Epithelial cell of prostate (primary cell): Measurements from ENCODE around the gene DNAJC22.
A peak's percentile ranks its signal among the peaks of the same experiment; 100 is the strongest.
"Not testable (repeated sequence)": the region's sequence is repeated elsewhere in the genome, so short reads cannot be mapped to it uniquely, and the experiment has no call there.

Experiments used
- DNase-seq: peaks from one replicate; pipeline ENCODE4 v3.0.0-alpha.2; 2011; ENCODE audit warnings: low read depth, low spot score
- H3K27ac ChIP-seq: fragments of 450-650 bp; 2 replicates; pipeline ENCODE4 v1.5.1; 2017; ENCODE audit warnings: mild to moderate bottlenecking

The DNAJC22 gene

DNA sequence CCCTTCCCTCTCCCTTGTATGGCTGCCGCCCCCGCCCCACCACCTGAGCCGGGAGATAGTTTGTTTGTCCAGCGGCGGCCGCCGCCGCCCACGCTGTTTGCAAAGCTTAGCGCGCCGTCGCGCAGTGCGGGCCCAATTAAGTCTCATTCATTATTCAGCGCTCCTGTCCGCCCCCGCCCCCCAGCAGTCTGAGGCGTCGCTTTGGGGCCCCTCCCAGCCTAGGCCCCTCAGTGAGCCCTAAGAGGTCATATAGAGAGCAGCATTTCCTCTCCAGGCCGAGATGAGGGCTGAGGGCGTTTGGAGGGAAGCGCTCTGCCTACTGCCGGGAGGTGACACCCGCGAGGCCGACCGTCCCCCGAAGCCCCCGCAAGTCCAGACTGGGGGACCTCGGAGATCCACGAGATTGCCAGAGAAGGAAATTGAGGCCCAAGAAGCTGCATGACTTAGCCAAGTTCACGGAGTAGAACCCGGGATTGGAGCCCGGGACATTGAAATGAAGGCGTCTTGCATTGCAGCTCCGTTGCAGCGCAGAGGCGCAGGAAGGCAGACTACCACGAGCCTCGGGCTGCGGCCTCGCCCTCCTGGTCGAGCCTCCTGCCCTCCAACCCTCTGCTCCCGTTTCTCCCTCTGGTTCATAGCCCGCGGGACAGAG is at the start of gene DNAJC22:
DNAJC22 (plus strand) TSS at position 230 of the 652 bp plus-strand sequence. CDS start 1,985 bp downstream, outside the sequence.
- DNase-seq: no peak
- H3K27ac ChIP-seq: no peak within 1 kb of the TSS

DNA sequence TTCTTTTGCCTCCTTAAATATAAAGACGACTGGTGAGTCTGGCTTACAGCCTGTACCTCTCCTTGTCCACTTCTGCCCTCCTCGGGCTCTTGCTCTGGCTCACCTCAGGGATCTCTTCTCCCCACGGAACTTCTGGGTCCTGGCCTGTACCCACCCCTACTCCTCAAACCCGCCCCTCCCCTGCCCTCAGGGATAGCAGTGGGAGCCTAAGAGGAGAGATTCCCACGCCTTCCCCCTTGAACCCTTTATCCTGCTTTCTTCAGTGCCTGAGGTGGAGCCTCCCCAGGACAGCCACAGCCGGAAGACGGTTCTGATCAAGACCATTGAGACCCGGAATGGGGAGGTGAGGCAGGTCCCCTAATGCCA is 49.0 kb upstream of the DNAJC22 start:
- no peak overlapping the region for H3K27ac ChIP-seq
- DNase-seq: no peak

DNA sequence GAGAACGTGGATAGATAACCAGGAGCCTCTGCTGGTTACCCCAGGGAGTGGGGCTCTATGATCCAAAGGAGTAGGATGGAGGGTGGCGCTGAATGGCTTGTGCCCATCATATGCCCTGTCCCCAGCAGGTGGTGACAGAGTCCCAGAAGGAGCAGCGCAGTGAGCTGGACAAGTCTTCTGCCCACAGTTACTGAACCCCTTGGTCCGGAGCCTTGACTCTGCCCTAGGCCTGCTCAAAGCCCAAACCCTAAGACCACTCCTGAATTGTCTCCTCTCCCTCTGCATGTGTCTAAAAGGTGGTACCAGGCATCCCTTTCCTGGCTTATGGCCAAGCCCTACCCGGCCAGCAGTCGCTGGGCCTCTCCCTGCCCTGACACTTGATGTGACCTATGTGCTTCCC is 48.5 kb upstream of the DNAJC22 start:
- H3K27ac ChIP-seq: no peak overlapping the region
- no peak for DNase-seq

DNA sequence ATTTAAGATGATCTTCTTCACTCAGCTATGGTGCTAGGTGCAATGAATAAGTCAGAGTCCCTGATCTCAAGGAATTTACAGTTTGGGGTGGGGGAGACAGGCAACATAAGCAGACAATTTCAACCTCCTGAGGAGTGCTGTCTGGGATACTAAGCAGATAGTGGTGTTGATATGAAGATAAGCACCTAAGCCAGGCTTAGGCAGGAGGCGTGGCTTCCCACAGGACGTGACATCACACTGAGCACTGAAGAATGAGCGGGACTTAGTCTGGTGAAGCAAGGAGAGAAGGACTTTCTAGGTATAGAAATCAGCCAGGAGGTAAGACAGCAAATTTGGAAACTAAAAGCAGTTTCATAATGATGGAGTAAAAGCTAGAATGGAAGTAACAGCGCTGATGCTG is 44.9 kb upstream of the DNAJC22 start:
- DNase-seq: no peak
- no peak overlapping the region for H3K27ac ChIP-seq

DNA sequence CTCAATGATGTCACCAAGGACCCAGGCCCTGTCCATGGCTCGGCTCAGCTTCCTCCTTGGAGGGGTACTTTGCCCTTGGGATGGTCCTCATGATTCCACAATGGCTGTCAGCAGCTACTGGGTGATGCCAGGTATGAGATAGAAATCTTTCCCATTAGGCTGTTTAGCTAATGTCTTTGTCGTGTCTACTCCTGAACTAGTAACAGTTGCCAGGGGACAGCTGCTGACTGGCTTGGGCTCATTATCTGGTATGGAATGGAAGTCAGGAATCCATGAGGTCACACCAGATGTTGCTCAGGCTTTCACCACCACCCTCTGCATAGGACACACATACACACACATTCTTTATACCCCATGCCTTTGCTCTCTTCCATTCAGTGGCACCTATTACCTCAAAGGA is 42.5 kb upstream of the DNAJC22 start:
- no peak overlapping the region for H3K27ac ChIP-seq

DNA sequence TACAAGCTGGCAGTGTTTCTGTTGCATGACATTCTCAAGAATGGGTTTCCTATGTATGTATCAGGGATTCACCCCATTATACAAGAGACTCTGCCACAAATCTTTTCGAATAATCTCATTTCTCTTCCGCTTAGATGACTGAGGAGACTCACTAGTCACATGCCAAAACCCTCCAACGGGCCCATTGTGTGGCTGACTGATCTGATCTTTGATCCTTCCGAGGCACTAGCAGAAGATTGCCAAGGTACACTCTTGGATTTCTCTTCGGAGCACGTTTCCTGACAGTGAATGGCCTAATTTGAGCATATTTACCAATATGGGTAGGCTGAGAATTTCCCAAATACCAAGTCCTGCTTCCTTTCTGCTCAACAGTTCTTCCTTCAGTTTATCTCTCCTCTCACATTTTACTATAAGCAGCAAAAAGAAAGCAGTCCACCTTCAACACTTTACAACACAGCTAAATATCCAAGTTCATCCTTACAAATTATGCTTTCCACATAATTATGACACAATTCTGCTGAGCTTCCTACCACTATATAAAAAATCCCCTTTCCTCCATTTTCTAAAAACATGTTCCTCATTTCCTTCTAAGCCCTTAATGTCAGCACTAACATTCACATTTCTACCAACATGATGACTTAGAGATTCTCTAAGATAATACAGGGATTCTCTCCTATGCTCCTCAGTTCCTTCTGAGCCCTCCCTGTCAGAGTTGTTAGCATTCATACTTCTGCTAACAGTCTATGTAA is 40.8 kb upstream of the DNAJC22 start:
- H3K27ac ChIP-seq: no peak overlapping the region
- DNase-seq: no peak

More for the DNA sequence above, 42.5 kb upstream of the DNAJC22 start:
- no peak for DNase-seq

DNA sequence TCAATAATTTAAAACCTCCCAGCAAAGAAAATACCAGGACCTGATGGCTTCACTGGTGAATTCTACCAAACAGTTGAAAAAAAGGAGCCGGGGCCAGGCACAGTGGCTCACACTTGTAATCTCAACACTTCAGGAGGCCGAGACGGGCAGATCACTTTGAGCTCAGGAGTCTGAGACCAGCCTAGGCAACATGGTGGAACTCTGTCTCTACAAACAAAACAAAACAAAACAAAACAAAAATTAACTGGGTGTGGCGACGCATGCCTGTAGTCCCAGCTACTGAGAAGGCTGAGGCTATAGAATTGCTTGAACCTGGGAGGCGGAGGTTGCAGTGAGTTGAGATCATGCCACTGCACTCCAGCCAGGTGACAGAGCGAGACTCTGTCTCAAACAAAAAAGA is 37.3 kb upstream of the DNAJC22 start:
- no peak for DNase-seq
- H3K27ac ChIP-seq: no peak overlapping the region

DNA sequence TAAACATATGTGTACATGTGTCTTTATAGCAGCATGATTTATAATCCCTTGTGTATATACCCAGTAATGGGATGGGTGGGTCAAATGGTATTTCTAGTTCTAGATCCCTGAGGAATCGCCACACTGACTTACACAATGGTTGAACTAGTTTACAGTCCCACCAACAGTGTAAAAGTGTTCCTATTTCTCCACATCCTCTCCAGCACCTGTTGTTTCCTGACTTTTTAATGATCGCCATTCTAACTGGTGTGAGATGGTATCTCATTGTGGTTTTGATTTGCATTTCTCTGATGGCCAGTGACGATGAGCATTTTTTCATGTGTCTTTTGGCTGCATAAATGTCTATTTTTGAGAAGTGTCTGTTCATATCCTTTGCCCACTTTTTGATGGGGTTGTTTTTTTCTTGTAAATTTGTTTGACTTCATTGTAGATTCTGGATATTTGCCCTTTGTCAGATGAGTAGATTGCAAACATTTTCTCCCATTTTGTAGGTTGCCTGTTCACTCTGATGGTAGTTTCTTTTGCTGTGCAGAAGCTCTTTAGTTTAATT is 36.2 kb upstream of the DNAJC22 start:
- not testable (repeated sequence) for DNase-seq, H3K27ac ChIP-seq

DNA sequence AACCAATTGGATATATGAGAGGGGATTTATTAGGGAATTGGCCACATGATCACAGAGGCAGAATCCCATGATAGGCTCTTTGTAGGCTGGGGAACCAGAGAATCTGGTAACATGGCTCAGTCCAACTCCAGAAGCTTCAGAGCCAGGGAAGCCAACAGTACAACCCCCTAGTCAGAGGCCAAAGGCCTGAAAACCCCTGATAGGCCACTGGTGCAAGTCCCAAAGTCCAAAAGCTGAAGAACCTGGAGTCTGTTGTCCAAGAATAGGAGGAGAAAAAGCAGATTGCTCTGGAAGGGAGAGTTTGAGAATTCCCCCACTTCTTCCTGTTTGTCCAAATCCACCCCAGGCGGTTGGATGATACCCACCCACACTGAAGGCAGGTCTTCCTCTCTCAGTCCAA is 31.9 kb upstream of the DNAJC22 start:
- no peak for DNase-seq
- H3K27ac ChIP-seq: peak overlapping the region; percentile 73

DNA sequence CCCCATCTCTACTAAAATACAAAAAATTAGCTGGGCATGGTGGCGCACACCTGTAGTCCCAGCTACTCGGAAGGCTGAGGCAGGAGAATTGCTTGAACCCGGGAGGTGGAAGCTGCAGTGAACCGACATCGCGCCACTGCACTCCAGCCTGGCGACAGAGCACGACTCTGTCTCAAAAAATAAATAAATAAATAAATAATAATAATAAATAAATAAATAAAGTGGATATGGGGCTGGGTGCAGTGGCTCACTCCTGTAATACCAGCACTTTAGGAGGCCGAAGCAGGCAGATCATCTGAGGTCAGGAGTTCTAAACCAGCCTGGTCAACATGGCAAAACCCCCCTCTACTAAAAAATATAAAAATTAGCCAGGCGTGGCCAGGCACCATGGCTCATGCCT is 29.6 kb upstream of the DNAJC22 start:
- not testable (repeated sequence) for DNase-seq, H3K27ac ChIP-seq

DNA sequence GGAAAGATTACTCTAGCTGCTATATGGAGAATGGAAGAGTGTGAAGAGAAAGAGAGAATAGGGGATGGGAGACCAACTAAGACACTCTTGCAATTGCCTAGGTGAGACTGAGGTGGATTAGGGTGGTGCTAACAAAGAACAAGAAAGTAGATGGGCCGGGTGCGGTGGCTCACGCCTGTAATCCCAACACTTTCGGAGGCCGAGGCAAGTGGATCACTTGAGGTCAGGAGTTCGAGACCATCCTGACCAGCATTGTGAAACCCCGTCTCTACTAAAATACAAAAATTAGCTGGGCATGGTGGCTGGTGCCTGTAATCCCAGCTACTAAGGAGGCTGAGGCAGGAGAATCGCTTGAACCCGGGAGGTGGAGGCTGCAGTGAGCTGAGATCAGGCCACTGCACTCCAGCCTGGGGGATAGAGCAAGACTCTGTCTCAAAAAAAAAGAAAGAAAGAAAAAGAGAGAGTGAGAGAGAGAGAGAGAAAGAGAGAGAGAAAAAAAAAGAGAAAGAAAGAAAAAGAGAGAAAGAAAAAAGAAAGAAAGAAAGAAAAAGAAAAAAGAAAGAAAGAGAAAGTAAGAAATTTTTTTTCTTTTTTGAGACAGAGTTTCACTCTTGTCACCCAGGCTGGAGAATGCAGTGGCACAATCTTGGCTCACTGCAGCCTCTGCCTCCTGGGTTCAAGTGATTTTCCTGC is 26.1 kb upstream of the DNAJC22 start:
- DNase-seq, H3K27ac ChIP-seq: not testable (repeated sequence)

DNA sequence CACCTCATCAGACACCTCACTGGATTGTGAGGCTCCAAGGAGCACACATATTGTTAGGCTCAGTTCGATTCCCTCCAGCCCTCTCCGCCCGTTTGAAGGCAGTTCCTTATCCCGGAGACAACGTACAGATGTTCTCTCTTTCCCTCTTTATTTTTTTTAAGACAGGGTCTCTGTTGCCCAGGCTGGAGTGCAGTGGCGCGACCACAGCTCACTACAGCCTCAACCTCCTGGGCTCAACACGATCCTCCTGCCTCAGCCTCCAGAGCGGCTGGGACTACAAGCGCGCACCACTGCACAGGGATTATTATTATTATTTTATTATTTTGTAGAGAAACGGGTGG is 24.4 kb upstream of the DNAJC22 start:
- no peak for DNase-seq
- peak overlapping the region; percentile 35 for H3K27ac ChIP-seq

DNA sequence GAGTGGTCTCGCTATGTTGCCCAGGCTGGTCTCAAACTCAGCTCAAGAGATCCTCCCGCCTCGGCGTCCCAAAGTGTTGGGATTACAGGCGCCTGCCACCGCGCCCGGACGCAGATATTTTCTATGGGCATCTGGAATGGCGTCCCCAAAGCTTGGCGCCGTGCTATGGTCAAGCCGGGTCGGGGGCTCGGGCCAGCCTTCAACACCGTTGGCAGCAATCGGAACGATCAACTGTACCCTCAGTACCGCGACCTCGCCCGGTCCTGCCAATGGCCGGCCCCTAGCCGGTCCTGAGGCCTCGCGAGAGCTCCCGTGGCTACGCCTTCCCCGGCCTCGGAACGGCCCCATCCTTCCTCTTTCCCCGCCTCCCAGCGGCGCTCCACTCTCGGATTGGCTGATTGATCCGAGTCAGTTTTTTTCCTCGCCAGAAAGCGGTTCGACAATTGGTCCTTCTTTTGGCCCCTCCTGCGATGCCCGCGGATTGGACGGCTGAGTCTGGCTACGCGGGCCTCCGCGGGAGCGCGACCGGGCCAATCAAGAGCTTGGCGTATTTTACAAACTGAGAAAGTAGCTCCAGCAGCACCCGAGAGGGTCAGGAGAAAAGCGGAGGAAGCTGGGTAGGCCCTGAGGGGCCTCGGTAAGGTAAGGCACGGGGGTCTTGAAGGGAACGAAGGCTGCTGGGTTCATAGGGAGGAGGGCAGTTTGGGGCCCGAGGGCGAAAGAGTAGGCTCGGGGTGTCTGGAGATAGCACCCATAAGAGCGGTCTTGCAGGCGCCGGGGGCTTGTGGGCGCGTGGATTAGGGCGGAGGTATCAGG is 23.8 kb upstream of the DNAJC22 start, which contains the start of gene TROAP:
TROAP (plus strand) TSS at position 548 of the 816 bp plus-strand sequence. CDS start 354 bp downstream, outside the sequence.
- DNase-seq: peak; percentile 89
- peak within 1 kb of the TSS; percentile 35 for H3K27ac ChIP-seq

DNA sequence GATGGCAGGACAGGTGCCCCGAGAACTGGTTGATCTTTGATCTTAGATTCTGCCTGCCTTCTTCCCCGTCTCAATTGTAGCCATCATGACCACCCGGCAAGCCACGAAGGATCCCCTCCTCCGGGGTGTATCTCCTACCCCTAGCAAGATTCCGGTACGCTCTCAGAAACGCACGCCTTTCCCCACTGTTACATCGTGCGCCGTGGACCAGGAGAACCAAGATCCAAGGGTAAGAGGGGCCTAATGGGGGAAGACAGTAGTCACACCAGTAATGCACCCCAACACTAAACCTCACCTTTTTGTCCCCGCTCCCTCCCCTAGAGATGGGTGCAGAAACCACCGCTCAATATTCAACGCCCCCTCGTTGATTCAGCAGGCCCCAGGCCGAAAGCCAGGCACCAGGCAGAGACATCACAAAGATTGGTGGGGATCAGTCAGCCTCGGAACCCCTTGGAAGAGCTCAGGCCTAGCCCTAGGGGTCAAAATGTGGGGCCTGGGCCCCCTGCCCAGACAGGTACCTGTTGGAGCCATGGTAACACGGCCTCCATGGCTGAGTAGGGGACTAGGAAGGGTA is 23.1 kb upstream of the DNAJC22 start:
- DNase-seq: no peak
- no peak overlapping the region for H3K27ac ChIP-seq

DNA sequence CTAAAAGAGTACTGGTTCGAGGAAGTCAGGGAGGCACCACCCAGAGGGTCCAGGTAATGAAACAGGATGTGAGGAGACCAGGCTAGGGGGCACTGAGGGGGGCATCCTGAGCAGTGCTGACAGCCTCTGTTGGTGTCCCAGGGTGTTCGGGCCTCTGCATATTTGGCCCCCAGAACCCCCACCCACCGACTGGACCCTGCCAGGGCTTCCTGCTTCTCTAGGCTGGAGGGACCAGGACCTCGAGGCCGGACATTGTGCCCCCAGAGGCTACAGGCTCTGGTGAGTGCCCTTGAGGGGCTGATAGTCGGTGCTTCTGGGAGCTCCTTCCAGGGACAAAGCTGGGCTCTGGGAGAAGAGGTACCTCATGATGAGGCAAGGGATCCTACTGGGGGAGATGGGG is 21.1 kb upstream of the DNAJC22 start:
- no peak overlapping the region for H3K27ac ChIP-seq
- DNase-seq: no peak

DNA sequence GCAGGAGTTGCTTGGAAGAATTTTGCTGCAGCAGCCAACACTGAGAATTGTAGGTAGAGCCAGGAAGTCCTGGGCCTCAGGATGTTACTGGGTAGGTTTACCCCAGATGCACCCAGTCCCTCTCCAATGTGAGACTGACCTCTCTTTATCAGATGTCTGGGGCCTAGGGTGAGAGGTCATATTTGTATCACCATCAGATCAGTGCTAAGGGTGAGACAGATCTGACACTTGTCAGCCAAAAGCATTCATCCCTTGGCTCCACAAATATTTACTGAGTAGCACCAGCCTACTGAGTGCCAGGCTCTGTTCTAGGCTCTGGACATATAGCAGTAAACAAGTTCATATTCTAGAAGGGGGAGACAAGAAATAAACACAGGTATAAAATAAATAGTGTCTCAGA is 19.3 kb upstream of the DNAJC22 start:
- no peak overlapping the region for H3K27ac ChIP-seq
- DNase-seq: no peak

DNA sequence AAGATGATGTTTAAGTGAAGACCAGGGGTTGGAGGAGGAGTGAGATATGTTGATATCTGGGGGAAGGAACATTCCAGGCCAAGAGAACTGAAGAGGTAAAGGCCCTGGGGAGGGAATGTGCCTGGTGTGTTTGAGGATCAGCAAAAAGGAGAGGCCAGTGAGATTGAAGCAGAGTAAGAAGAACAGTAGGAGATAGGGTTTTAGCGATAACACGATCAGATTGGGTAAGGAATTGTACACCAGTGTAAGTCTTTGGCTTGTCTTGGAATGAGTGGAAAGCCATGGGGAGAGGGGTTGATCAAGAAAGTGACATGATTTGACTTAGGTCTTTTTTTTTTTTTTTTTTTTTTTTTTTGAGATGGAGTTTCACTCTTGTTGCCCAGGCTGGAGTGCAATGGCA is 18.8 kb upstream of the DNAJC22 start:
- H3K27ac ChIP-seq: no peak overlapping the region
- no peak for DNase-seq

DNA sequence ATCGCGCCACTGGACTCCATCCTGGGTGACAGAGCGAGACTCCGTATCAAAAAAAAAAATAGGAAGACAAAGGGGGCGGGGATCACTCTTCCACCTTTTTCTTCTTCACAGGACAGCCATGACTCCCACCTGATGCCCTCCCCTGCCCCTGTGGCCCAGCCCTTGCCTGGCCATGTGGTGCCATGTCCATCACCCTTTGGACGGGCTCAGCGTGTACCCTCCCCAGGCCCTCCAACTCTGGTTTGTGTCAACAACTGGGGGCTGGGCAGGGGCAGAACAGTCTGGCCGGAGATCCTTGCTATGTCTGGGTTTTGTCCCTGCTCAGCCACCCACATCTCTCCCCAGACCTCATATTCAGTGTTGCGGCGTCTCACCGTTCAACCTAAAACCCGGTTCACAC is 17.9 kb upstream of the DNAJC22 start:
- DNase-seq: no peak
- H3K27ac ChIP-seq: no peak overlapping the region

DNA sequence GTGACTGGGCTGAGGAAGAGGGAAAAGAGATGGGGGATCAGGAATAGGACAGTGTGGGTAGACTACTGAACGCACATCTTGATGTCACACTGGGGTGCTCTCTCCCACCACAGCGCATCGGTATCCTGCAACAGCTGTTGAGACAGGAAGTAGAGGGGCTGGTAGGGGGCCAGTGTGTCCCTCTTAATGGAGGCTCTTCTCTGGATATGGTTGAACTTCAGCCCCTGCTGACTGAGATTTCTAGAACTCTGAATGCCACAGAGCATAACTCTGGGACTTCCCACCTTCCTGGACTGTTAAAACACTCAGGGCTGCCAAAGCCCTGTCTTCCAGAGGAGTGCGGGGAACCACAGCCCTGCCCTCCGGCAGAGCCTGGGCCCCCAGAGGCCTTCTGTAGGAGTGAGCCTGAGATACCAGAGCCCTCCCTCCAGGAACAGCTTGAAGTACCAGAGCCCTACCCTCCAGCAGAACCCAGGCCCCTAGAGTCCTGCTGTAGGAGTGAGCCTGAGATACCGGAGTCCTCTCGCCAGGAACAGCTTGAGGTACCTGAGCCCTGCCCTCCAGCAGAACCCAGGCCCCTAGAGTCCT is 16.6 kb upstream of the DNAJC22 start:
- H3K27ac ChIP-seq: no peak overlapping the region

More for the DNA sequence above, 16.6 kb upstream of the DNAJC22 start:
- no peak for DNase-seq
